OCI-M1 (cell line): ENCODE data around the gene MAPK4.
"Not testable (repeated sequence)": the region's sequence is repeated elsewhere in the genome, so short reads cannot be mapped to it uniquely, and the experiment has no call there.

Source experiments
- DNase-seq: peaks from one replicate; lab custom pipeline; 2025; lab: John Stamatoyannopoulos, UW

MAPK4 gene

DNA sequence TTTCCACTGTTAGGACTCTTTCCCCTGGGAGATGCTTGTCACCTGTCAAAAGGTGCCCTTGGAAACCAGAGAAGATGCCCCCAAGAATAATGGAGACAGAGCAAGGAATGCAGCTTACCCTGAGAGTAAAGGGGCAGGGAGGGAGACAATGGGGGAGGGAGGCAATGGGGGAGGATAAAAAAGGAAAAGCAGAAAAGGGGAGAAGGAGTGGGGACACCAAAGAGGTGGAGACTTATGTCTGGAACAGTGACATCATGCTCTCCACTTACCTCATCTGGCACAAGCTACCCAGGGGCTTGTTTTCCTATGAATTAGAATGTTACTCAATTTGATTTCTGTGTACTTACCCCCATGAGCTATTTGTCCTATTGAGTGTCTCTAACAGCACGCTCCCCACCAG, 192.1 kb downstream of the MAPK4 start:
- DNase-seq, result no peak

DNA sequence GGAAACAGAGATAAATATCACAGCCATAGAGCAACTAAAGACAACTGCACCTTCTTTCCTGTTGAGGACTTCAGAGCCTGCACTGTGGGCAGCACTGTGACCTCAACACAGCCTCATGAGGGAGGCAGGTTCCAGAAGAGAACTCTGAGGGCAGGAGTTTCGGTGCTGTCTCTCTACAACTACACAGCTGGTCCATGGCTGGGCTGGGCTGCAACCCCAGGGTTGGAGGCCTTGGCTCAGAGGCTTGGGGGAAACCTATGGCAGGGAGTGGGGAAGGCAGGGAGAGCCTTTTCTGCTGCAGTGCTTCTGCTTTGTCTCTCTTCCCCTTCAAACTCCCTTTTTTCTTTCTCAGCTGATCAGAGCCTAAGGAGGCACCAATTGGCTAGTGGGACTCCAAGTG, 193.4 kb downstream of the MAPK4 start:
- DNase-seq, result no peak

DNA sequence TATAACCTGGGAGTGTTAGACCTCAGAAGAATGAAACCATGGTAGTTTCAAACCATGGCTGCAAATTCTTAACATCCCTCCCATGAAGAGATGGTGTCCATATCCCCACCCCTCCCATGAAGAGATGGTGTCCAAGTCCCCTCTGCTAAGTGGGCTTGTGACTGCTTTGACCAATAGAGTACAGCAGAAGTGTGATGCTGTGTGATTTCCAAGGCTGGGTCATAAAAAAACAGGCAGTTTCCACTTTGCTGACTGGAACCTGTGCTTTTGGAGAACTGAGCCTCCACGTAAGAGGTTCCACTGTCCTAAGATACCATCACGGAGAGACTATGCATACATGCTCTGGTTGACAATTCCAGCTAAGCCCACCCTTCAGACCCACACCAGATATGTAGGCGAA, 194.4 kb downstream of the MAPK4 start:
- no peak for DNase-seq

DNA sequence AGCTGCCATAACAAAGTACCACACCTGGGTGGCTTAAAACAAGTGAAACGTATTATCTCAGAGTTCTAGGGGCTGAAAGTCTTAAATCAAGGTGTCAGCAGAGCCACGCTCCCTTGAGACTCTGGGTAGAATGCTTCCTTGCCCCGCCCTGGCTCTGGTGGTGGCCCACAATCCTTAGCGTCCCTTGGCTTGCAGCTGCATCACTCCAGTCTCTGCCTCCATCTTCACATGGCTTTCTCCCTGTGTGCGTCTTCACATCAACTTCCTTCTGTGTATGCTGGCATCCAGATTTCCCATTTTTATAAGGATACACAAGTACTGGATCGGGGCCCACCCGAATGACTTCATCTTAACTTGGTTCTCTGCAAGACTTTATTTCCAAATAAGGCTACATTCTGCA, 197.5 kb downstream of the MAPK4 start:
- no peak for DNase-seq

DNA sequence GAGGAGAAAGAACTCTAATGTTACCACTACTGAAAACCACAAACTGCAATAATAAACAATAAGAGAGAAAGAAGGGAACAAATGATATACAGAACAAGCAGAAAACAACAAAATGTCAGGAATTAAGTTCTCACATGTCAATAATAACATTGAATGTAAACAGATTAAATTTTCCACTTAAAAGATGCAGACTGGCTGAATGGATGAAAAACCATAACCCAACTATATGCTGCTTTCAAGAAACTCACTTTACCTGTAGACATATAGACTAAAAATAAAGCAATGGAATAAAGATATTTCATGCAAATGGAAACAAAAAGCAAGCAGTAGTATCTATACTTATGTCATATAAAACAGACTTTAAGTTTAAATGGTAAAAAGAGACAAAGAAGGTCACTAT, 209.6 kb downstream of the MAPK4 start:
- no peak for DNase-seq

DNA sequence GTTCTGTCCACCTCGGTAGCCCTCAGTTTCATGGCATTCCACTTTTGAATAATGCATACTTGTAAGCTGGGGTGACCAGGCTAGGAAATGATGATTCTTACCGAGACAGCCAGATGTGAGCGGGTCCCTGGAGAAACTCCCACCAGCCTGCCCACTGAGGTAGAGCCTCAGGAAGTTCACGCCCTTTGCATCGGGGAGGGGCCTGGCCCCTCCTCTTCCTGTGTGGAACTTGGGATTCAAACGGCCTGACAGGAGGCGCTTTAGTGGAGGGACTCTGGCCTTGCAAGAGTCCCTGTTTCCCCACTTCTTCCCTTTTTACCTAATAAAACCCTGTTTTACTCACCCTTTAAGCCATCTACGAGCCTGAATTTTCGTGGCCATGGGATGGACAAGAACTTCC, 215.3 kb downstream of the MAPK4 start:
- DNase-seq, result no peak

DNA sequence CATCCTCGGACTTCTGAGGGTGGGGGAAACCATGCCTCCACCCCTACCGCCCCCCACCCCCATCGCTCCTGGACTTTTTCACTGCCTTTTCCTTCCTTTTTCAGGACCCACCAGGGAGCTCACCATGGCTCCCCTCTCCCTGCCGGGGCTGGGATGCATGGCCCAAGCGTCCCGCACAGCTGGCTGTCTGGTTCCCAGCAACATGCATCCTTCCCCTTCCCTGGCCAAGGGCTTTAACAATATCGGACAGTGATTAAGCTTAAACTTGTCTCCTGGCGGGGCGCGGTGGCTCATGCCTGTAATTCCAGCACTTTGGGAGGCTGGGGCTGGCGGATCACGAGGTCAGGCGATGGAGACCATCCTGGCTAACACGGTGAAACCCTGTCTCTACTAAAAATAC, 215.8 kb downstream of the MAPK4 start:
- no peak for DNase-seq

DNA sequence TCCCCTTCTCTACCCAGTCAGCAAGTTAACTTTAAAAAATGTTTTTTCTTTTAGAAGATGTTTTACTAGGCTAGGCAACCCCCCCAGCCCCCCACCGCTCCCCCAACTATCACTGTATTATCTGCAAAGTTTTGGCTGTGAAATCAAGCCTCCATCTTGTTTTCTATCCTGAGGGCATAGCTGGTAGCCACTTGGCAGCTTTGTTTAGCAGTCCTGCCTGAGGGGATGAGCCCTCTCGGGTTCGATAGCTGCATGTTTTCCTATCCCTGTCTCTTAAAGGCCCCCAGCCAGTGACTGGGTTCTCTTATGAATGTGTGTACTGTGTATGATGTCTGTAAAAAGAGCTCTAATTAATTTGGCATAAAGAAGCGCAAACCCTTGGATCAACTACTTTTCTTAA, 216.5 kb downstream of the MAPK4 start:
- DNase-seq, result no peak

DNA sequence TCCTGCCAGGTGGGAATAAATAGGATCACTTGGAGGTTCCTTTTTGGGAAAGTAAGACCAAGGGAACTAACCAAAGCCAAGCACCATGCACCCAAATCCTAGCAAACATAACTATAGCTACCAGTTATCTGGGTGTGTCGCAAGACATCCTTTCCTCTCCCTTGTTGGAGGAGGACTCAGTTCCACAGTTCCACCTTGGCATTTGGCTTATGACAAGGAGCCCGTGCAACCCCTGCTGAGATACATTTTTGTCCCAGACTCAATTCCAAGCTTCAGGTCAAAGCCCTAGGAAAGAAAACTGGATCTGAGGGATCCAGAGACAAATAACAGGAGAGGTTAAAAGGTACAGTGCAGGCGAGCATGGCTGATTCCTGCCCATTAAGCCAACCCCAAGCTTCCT, 219.1 kb downstream of the MAPK4 start:
- DNase-seq, result not testable (repeated sequence)
